ENCODE data around the gene PAIP1.
"Not testable (repeated sequence)": the region's sequence is repeated elsewhere in the genome, so short reads cannot be mapped to it uniquely, and the experiment has no call there.

Gene PAIP1

GRCh38 chr5:43514816-43515677 is 41.8 kb downstream of the PAIP1 start, which contains the start of gene C5orf34:
C5orf34 (minus strand) TSS chr5:43515148; CDS start chr5:43509339, 5,809 bp downstream.
- DNase-seq, result peak; percentile 55

- DNase-seq, result no peak
These were observed 42.4 kb downstream of the PAIP1 start for GRCh38 chr5:43514471-43514815.

- DNase-seq, result no peak
These were observed 42.9 kb downstream of the PAIP1 start for GRCh38 chr5:43514025-43514424.

DNA sequence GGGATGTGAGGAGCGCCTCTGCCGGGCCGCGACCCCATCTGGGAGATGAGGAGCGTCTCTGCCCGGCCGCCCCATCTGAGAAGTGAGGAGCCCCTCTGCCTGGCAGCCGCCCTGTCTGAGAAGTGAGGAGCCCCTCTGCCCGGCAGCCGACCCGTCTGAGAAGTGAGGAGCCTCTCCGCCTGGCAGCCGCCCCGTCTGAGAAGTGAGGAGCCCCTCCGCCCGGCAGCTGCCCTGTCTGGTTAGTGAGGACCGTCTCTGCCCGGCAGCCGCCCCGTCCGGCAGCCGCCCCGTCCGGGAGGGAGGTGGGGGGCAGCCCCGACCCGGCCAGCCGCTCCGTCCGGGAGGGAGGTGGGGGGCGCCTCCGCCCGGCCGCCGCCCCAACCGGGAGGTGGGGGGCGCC is 45.8 kb downstream of the PAIP1 start:
- not testable (repeated sequence) for DNase-seq

DNA sequence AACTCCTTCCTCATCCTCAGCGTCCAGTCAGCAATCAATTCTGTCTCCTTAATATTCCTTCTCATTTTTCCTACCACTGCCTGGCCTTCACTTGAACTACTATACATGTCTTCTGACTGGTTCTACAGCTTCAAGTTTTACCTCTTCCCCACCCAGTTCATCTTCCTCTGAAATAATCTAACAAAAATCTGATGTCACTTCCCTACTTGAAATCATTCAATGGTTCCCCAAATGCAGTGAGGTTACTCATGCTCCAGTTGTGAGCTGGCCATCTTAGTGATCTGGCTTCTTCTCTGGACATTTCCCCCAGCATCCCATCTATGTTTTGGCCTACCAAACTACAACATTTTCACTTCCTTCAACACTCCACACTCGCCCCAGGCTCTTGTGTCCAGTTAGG is 58.3 kb downstream of the PAIP1 start:
- no peak for DNase-seq

GRCh38 chr5:43497311-43498104 is 59.4 kb downstream of the PAIP1 start:
- DNase-seq, result no peak

- no peak for DNase-seq
These were observed 65.6 kb downstream of the PAIP1 start for GRCh38 chr5:43491326-43491725.

- DNase-seq, result no peak
These were observed 70.5 kb downstream of the PAIP1 start for GRCh38 chr5:43486353-43486752.

DNA sequence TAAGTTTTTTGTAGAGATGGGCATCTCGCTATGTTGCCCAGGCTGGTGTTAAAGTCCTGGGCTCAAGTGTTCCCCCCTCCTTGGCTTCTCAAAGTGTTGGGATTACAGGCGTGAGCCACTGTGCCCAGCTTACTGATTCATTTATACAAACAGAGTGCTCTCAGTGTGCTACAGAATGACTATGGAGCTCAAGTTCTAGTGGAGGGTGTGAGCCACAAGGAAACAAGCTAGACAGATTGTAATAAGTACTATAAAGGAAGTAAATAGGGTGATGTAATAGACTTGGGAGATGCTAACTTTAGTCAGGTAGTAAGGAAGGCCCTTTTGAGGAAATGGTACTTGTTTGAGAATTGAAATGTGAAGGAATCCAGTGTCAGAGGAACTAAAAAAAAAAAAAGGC is 71.5 kb downstream of the PAIP1 start:
- DNase-seq, result no peak

DNA sequence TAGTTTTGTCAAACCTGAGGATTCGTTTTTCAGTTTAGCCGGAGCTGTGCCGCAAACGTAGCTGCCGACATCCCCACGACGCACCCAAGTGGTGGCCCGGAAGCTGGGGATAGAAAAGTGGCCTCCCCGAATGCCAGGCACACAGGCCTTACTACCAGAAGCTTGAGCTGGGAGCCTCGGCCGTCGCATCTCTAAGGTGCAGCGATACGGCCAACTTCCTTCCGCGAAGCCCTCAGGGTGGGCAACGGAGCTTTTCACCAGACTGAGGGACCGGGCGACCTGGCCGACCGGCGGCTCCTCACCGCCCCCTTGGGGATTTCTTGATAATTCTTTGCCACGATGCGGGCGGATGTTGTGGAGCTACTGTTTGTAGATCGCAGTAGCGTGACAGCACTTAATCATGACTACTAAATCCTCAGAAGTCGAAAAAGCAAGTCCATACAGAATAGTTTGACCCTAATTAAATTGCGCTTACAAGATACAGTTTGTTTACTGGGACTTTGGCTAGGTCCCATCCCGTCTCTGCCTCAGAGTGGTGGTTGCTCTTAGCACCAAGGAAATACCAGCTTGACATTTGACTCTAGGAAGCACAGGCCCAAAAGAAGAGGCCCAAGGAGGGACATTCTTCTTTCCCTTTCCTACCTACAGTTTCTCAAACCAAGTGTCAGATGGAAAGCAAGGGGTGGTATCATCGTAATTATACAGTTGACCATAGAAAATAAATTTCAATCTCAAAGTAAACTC is 72.6 kb downstream of the PAIP1 start:
- peak; percentile 54 for DNase-seq

DNA sequence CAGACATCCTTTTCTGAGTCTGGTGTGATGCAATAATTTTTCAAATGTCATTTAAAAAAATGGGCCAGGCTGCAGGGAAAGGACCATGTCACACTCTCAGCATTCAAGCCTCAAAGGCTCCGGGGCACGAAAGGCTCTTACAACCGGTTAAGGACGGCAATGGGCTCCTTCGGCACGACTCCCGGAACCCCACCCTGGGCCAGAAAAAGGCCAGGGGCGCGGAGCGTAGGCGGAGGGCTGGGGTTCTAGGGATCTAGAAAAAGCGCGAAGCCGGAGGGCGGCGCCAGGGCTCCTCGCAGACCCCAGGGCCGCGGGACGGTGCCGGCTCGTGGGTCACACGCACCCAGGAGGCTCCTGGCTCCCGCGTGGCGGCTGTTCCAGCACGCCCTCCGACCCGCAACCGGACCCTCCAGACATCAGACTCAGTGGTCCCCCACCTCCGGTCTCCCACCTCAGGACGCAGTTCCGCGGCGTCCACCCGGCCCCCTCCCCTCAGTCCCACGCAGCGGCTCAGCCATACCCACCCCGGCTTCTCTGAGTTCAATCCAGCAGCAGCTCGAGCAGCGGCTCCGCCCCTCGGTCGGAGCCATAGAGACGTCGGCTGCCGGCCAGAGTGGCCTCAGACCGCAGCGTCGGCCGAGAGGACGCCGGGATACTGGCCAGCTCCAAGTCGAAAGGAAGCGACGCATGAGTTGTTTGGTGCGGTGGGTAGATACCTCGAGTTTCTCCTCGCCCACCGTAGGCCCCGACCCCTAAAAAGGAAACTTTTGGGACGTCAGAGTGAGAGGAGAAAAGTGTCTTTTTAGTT is 73.4 kb downstream of the PAIP1 start, which contains the start of gene TMEM267:
TSS of gene TMEM267 (minus strand) at position 568 of the 808 bp plus-strand sequence. CDS start 29,896 bp downstream, outside the sequence.
- peak; percentile 36 for DNase-seq

DNA sequence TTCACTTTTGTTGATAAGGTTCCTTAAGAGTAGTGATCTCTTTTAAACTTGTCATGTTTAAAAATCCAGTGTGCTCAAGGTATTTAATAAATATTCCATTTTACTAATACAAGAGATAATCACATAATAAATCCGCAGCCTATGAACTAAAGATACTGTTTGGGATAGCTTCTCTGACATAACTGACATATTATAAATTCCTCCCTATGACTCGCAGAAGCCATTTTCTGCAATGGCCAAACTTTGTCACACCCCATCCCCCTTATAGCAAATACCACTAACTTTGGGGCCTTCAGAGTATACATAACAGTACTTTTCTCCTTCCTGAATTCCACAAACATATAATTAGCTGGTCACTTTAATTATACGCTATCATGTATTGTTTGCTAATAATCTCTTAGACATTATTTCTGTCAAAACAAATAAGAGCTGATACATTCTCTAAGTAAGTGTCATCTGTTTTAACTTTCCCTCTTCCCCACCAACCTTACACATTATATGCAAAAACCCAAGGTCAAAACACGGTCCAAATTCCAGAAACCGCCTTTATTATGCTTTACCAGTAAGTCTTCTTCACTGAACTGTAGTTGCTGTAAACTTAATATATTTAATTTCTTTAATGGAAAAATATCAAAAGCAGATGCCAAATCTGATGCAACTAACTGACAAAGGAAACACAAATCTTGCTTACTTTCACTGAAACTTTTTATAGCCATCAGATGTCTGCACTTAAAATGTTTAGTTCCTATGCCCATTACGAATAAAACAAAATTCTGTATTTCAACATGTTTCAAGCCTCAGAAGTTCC is 74.2 kb downstream of the PAIP1 start:
- no peak for DNase-seq

Measured in GOT3 (cell line).